ENCODE measurements around the gene OSCP1. TPM values are rescaled to one million over a fixed set of nuclear protein-coding genes. Genes with fewer than 3 reads are reported as not detected.

The OSCP1 gene
- total RNA-seq, 1 donor from 2014 or later = 21.0 TPM

GRCh38 chr1:36377791-36378492, 72.3 kb downstream of the OSCP1 start:
- DNase-seq (ENCODE audit: low spot score, unreplicated experiment) = no peak
- no peak for TF ChIP-seq CTCF (IDR thresholded peaks at IDR 0.05; ENCODE audit: unreplicated experiment)
- Mint-ChIP-seq H3K36me3 (ENCODE audit: insufficient read depth) (no peaks in the 10 kb centered on the region), H3K4me3 (ENCODE audit: low read depth) (no peak overlapping the region), H3K27me3 (no peaks in the 10 kb centered on the region), H3K4me1 (ENCODE audit: low read depth) (peaks cover 20% of the 10 kb centered on the region), H3K9me3 (ENCODE audit: low read depth) (no peaks in the 10 kb centered on the region), H3K27ac (no peak overlapping the region)

- H3K4me3 Mint-ChIP-seq (ENCODE audit: low read depth) = no peak overlapping the region
- H3K36me3 Mint-ChIP-seq (ENCODE audit: insufficient read depth) = no peaks in the 10 kb centered on the region
- no peaks in the 10 kb centered on the region for H3K9me3 Mint-ChIP-seq (ENCODE audit: low read depth)
- TF ChIP-seq CTCF (IDR thresholded peaks at IDR 0.05; ENCODE audit: unreplicated experiment) = no peak
- no peaks in the 10 kb centered on the region for H3K27me3 Mint-ChIP-seq
- no peak overlapping the region for H3K27ac Mint-ChIP-seq
- DNase-seq (ENCODE audit: low spot score, unreplicated experiment) = no peak
- peaks cover 15% of the 10 kb centered on the region for H3K4me1 Mint-ChIP-seq (ENCODE audit: low read depth)
These were observed 77.6 kb downstream of the OSCP1 start for GRCh38 chr1:36372617-36373016.

- peak; percentile 81 for DNase-seq (ENCODE audit: low spot score, unreplicated experiment)
- no peak overlapping the region for H3K4me3 Mint-ChIP-seq (ENCODE audit: low read depth)
- H3K36me3 Mint-ChIP-seq (ENCODE audit: insufficient read depth) = no peaks in the 10 kb centered on the region
- no peaks in the 10 kb centered on the region for H3K9me3 Mint-ChIP-seq (ENCODE audit: low read depth)
- peaks cover 12% of the 10 kb centered on the region for H3K4me1 Mint-ChIP-seq (ENCODE audit: low read depth)
- no peak overlapping the region for H3K27ac Mint-ChIP-seq
- no peaks in the 10 kb centered on the region for H3K27me3 Mint-ChIP-seq
- TF ChIP-seq CTCF (IDR thresholded peaks at IDR 0.05; ENCODE audit: unreplicated experiment) = peak; percentile 88
These were observed 81.0 kb downstream of the OSCP1 start for GRCh38 chr1:36369061-36369861.

Other genes with a start within 250 kb of the OSCP1 start
- gene THRAP3, start 226.0 kb downstream of the OSCP1 start, total RNA-seq = 142 and 145 TPM in 2 replicates
- gene SH3D21, start 144.1 kb downstream of the OSCP1 start, total RNA-seq = 10.6 and 11.0 TPM in 2 replicates
- gene EVA1B, start 126.8 kb downstream of the OSCP1 start, total RNA-seq = 11.8 and 14.1 TPM in 2 replicates
- gene STK40, start 64.5 kb downstream of the OSCP1 start, total RNA-seq = 34.6 and 42.0 TPM in 2 replicates
- gene LSM10, start 52.5 kb downstream of the OSCP1 start, total RNA-seq = 28.4 and 32.8 TPM in 2 replicates
- gene MRPS15, start 13.9 kb upstream of the OSCP1 start, total RNA-seq = 72.0 and 76.4 TPM in 2 replicates
- gene CSF3R, start 32.5 kb upstream of the OSCP1 start, total RNA-seq = 4.2 and 5.5 TPM in 2 replicates

All from progenitor cell of endocrine pancreas (in vitro differentiated cells).